IMR-90 (cell line): ENCODE results near the gene PALMD. TPM values are rescaled to one million over a fixed set of nuclear protein-coding genes. Genes with fewer than 3 reads are reported as not detected.

Experiments used
- ATAC-seq: fragments of 200-7000 bp; cut with Tn5 transposase; 2 replicates; pipeline ENCODE4 v1.9.1; 2020; ENCODE audit warnings: low read depth, mild to moderate bottlenecking, moderate library complexity
- BruUV-seq: library from RNA; stranded (reverse); fragments of 400-500 nt; replicated peaks from 2 replicates; lab custom pipeline; 2021; lab: Mats Ljungman, UMichigan
- CTCF ChIA-PET: fragments of 300-600 bp; formaldehyde crosslinking; extraction: SDS; loops from one replicate; lab custom pipeline; 2021; ENCODE audit warnings: antibody characterized with exemption; lab: Yijun Ruan, JAX
- POLR2A ChIA-PET: fragments of 300-600 bp; sonication (Branson Sonifier 250); formaldehyde crosslinking; loops from one replicate; lab custom pipeline; 2022; ENCODE audit warnings: antibody characterized with exemption; ENCODE audit not compliant: unreplicated experiment; lab: Charles Lee
- DNase-seq: peaks from one replicate; pipeline ENCODE4 v3.0.0; 2013
- H2AFZ ChIP-seq: replicated peaks from 2 replicates; pipeline ENCODE3; 2013; ENCODE audit warnings: low read length, mild to moderate bottlenecking; ENCODE audit not compliant: poor library complexity
- H2AK5ac ChIP-seq: 2 replicates; pipeline ENCODE4 v1.6.1; 2013; ENCODE audit warnings: low read depth, low read length, inconsistent platforms
- H2AK9ac ChIP-seq: replicated peaks from 2 replicates; pipeline ENCODE3; 2013; ENCODE audit warnings: mild to moderate bottlenecking, low read depth, low read length, moderate library complexity; ENCODE audit not compliant: poor library complexity
- H2BK120ac ChIP-seq: 2 replicates; pipeline ENCODE4 v1.6.1; 2013; ENCODE audit warnings: low read depth, low read length, inconsistent platforms
- H2BK15ac ChIP-seq: 3 replicates; pipeline ENCODE4 v1.6.1; 2013; ENCODE audit warnings: low read depth, low read length, inconsistent platforms
- H2BK20ac ChIP-seq: 2 replicates; pipeline ENCODE4 v1.6.1; 2013; ENCODE audit warnings: low read depth, mild to moderate bottlenecking, inconsistent platforms, low read length, moderate library complexity
- H2BK5ac ChIP-seq: 2 replicates; pipeline ENCODE4 v1.6.1; 2013; ENCODE audit warnings: mild to moderate bottlenecking, low read depth, low read length, inconsistent platforms; ENCODE audit not compliant: poor library complexity, severe bottlenecking
- H3K14ac ChIP-seq: replicated peaks from 2 replicates; pipeline ENCODE4 v1.6.1; 2013; ENCODE audit warnings: low read depth, low read length, inconsistent platforms
- H3K18ac ChIP-seq: 2 replicates; pipeline ENCODE4 v1.6.1; 2013; ENCODE audit warnings: low read depth, low read length, control low read depth
- H3K23ac ChIP-seq: 2 replicates; pipeline ENCODE4 v1.6.1; 2013; ENCODE audit warnings: low read depth, low read length, inconsistent platforms
- H3K27ac ChIP-seq: 2 replicates; pipeline ENCODE4 v1.5.1; 2013; ENCODE audit warnings: mild to moderate bottlenecking, control low read depth, low read length; ENCODE audit not compliant: insufficient read depth
- H3K27me3 ChIP-seq: 2 replicates; pipeline ENCODE4 v1.6.1; 2013; ENCODE audit warnings: low read length; ENCODE audit not compliant: control insufficient read depth, insufficient read depth
- H3K36me3 ChIP-seq: 2 replicates; pipeline ENCODE4 v1.6.1; 2013; ENCODE audit warnings: low read length, mixed read lengths; ENCODE audit not compliant: control insufficient read depth, insufficient read depth
- H3K4ac ChIP-seq: 2 replicates; pipeline ENCODE4 v1.6.1; 2013; ENCODE audit warnings: low read depth, low read length, inconsistent platforms
- H3K4me1 ChIP-seq: 2 replicates; pipeline ENCODE4 v1.6.1; 2013; ENCODE audit warnings: low read length, mixed read lengths; ENCODE audit not compliant: control insufficient read depth, insufficient read depth
- H3K4me2 ChIP-seq: 2 replicates; pipeline ENCODE4 v1.6.1; 2013; ENCODE audit warnings: low read depth, mild to moderate bottlenecking, control low read depth, low read length, moderate library complexity
- H3K4me3 ChIP-seq: 2 replicates; pipeline ENCODE4 v1.5.1; 2013; ENCODE audit warnings: low read depth, mild to moderate bottlenecking, control low read depth, low read length, moderate library complexity; ENCODE audit not compliant: insufficient read depth
- H3K56ac ChIP-seq: 2 replicates; pipeline ENCODE4 v1.6.1; 2013; ENCODE audit warnings: low read length, inconsistent platforms; ENCODE audit not compliant: insufficient read depth; ENCODE audit errors: extremely low read depth
- H3K79me1 ChIP-seq, 2 experiments: 2 replicates each; pipeline ENCODE4 v1.6.1; 2013; ENCODE audit warnings: low read length in 2 of 2, inconsistent platforms in 1 of 2, low read depth in 1 of 2
- H3K9ac ChIP-seq: 2 replicates; pipeline ENCODE4 v1.6.1; 2013; ENCODE audit warnings: low read depth, low read length, control low read depth
- H3K9me1 ChIP-seq: 2 replicates; pipeline ENCODE4 v1.6.1; 2013; ENCODE audit warnings: low read length, inconsistent platforms; ENCODE audit not compliant: insufficient read depth
- H3K9me3 ChIP-seq: 2 replicates; pipeline ENCODE4 v1.6.1; 2013; ENCODE audit warnings: low read length; ENCODE audit not compliant: control insufficient read depth, insufficient read depth
- H4K20me1 ChIP-seq: 2 replicates; pipeline ENCODE4 v1.6.1; 2013; ENCODE audit warnings: low read length, inconsistent platforms; ENCODE audit not compliant: insufficient read depth
- H4K5ac ChIP-seq: 2 replicates; pipeline ENCODE4 v1.6.1; 2013; ENCODE audit warnings: mild to moderate bottlenecking, low read depth, low read length, control low read depth
- H4K8ac ChIP-seq, 2 experiments: 2 replicates each; pipeline ENCODE4 v1.6.1; 2013; ENCODE audit warnings: low read depth in 2 of 2, low read length in 2 of 2, control low read depth in 1 of 2, inconsistent platforms in 1 of 2
- H4K91ac ChIP-seq: 2 replicates; pipeline ENCODE4 v1.6.1; 2013; ENCODE audit warnings: low read depth, low read length, inconsistent platforms; ENCODE audit not compliant: insufficient read depth
- ELK1 ChIP-seq: fragments of 150-350 bp; IDR thresholded peaks from 2 replicates; pipeline ENCODE4 v1.6.1; 2016; ENCODE audit warnings: low read depth, mild to moderate bottlenecking, low read length, moderate library complexity, borderline replicate concordance
- dilution Hi-C: fragments of 300-500 bp; cut with HindIII; formaldehyde crosslinking; loops from one replicate; pipeline ENCODE4 v1.14.3; 2018; ENCODE audit warnings: low sequenced_read_pairs; ENCODE audit not compliant: unreplicated experiment
- in situ Hi-C: fragments of 300-500 bp; cut with MboI; formaldehyde crosslinking; loops from 3 replicates; pipeline ENCODE4 v1.14.3; 2019; ENCODE audit warnings: low sequenced_read_pairs, inconsistent platforms, mixed read lengths
- intact Hi-C: fragments of 100-400 bp; cut with micrococcal nuclease; formaldehyde crosslinking; loops from 2 replicates; pipeline ENCODE4 v1.10.0; 2022
- polyA plus RNA-seq, 3 experiments: library from polyadenylated mRNA; depleted of rRNA; stranded (reverse); fragments of >200 nt; gene quantifications; 2 replicates each; pipeline ENCODE4 v1.2.3, GENCODE V29; 2012; ENCODE audit warnings: low replicate concordance in 1 of 3
- total RNA-seq: library from RNA; depleted of rRNA; stranded (reverse); fragments of >200 nt; gene quantifications from 2 replicates; pipeline ENCODE4 v1.2.3, GENCODE V29; 2012

Gene PALMD
- total and polyA plus RNA-seq, 2 of the 4 experiments (the other 2 are of a cell fraction): 0.51 to 0.72 TPM

DNA sequence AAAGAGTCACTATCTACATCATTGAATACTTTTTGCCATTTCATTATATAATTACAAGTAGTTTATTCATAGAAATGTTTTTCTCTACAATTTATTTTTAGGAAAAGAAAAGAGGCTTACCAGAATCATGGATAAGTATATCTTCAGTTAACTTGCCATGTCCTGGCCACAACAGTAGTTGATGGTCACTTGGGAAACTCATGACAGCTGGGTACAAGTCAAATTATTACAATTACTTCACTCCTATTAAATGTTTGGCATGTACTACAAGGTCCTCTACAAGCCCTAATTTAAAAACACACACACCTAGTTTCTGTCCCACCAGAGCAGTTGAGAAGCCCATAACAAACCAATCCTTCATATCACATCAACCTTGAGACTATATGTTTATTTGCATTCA, 29.4 kb downstream of the PALMD start:
- Histone ChIP-seq H4K20me1 (no peaks in the 10 kb centered on the region), H3K18ac (no peak overlapping the region), H3K9me1 (no peaks in the 10 kb centered on the region), H4K5ac (no peak overlapping the region), H3K9ac (no peak overlapping the region), H2AK9ac (no peak overlapping the region), H3K27me3 (no peaks in the 10 kb centered on the region), H3K14ac (no peak overlapping the region), H3K23ac (no peak overlapping the region), H3K4me1 (peaks cover 8% of the 10 kb centered on the region), H3K9me3 (no peaks in the 10 kb centered on the region), H2BK120ac (no peak overlapping the region), H2BK20ac (no peak overlapping the region), H3K4me2 (no peak overlapping the region), H3K79me1 (no peaks in the 10 kb centered on the region), H3K4me3 (no peak overlapping the region), H2AK5ac (no peak overlapping the region), H2AFZ (no peak overlapping the region), H3K56ac (no peak overlapping the region), H3K27ac (no peak overlapping the region), H3K36me3 (no peaks in the 10 kb centered on the region), H4K8ac (no peak overlapping the region), H2BK15ac (no peak overlapping the region), H3K4ac (no peak overlapping the region), H2BK5ac (no peak overlapping the region), H4K91ac (no peak overlapping the region)
- ChIA-PET POLR2A (no interaction called here), CTCF (no interaction called here)
- no TSS peak for BruUV-seq
- dilution Hi-C loops (no loop called here), intact Hi-C loops (no loop called here), in situ Hi-C loops (no loop called here)
- TF ChIP-seq ELK1: no peak
- ATAC-seq (no peak), DNase-seq (no peak)
